Stimulated activated CD8-positive, alpha-beta memory T cell treated with anti-CD3 and anti-CD28 coated beads, Interleukin-4, amount 100 ng/mL, for 24 hours (primary cell): Measurements from ENCODE around the gene CENPO.

ENCODE experiments used
- DNase-seq: peaks from one replicate; pipeline ENCODE4 v3.0.0-alpha.2; 2020; ENCODE audit warnings: low read depth

Gene CENPO

GRCh38 chr2:24792874-24793760 is at the start of gene CENPO, which contains the start of gene PTRHD1:
TSS of gene CENPO (plus strand) at chr2:24793425. CDS start at chr2:24793920, 495 bp downstream.
TSS of gene PTRHD1 (minus strand) at chr2:24793391. CDS start at chr2:24793377, 14 bp downstream.
- peak; percentile 91 for DNase-seq

GRCh38 chr2:24743924-24744323 is 49.3 kb upstream of the CENPO start:
- DNase-seq = no peak

- DNase-seq = no peak
Observed at GRCh38 chr2:24744356-24744755, 48.9 kb upstream of the CENPO start.

- DNase-seq = no peak
Observed at GRCh38 chr2:24745825-24746224, 47.4 kb upstream of the CENPO start.

GRCh38 chr2:24747299-24747698 is 45.9 kb upstream of the CENPO start:
- DNase-seq = no peak

- DNase-seq = no peak
Observed at GRCh38 chr2:24749069-24749691, 44.0 kb upstream of the CENPO start.

GRCh38 chr2:24754985-24755705 is 38.1 kb upstream of the CENPO start:
- no peak for DNase-seq

- no peak for DNase-seq
Observed at GRCh38 chr2:24756789-24757188, 36.4 kb upstream of the CENPO start.

GRCh38 chr2:24761866-24762265 is 31.4 kb upstream of the CENPO start:
- DNase-seq = no peak

GRCh38 chr2:24762518-24762917 is 30.7 kb upstream of the CENPO start:
- DNase-seq = no peak

GRCh38 chr2:24763843-24764242 is 29.4 kb upstream of the CENPO start:
- DNase-seq = no peak

- DNase-seq = no peak
Observed at GRCh38 chr2:24766609-24767008, 26.6 kb upstream of the CENPO start.

- no peak for DNase-seq
Observed at GRCh38 chr2:24768013-24768412, 25.2 kb upstream of the CENPO start.

- DNase-seq = no peak
Observed at GRCh38 chr2:24768601-24769000, 24.6 kb upstream of the CENPO start.

GRCh38 chr2:24771061-24771460 is 22.2 kb upstream of the CENPO start:
- no peak for DNase-seq

- no peak for DNase-seq
Observed at GRCh38 chr2:24771764-24772586, 21.2 kb upstream of the CENPO start.

- no peak for DNase-seq
Observed at GRCh38 chr2:24774373-24774772, 18.9 kb upstream of the CENPO start.

- no peak for DNase-seq
Observed at GRCh38 chr2:24779116-24779515, 14.1 kb upstream of the CENPO start.

- no peak for DNase-seq
Observed at GRCh38 chr2:24783641-24784040, 9.6 kb upstream of the CENPO start.

GRCh38 chr2:24785671-24786321 is 7.4 kb upstream of the CENPO start:
- DNase-seq = no peak

GRCh38 chr2:24787532-24787931 is 5.7 kb upstream of the CENPO start:
- DNase-seq = no peak
